Umbilical cord (tissue), 2 donors: ENCODE measurements around the gene ISG20. TPM values are rescaled to one million over a fixed set of nuclear protein-coding genes. Genes with fewer than 3 reads are reported as not detected.
"Not testable (repeated sequence)": the region's sequence is repeated elsewhere in the genome, so short reads cannot be mapped to it uniquely, and the experiment has no call there.

ENCODE experiments used
- DNase-seq: peaks from one replicate; pipeline ENCODE4 v3.0.0-alpha.2; 2015; ENCODE audit warnings: low spot score
- total RNA-seq: library from RNA; depleted of rRNA; stranded (reverse); fragments of >200 nt; gene quantifications from one replicate; pipeline ENCODE4 v1.2.3, GENCODE V29; 2014; ENCODE audit warnings: low replicate concordance; ENCODE audit not compliant: insufficient read depth

ISG20 gene
- total RNA-seq, 1 donor from 2014 or later = 4.6 TPM

DNA sequence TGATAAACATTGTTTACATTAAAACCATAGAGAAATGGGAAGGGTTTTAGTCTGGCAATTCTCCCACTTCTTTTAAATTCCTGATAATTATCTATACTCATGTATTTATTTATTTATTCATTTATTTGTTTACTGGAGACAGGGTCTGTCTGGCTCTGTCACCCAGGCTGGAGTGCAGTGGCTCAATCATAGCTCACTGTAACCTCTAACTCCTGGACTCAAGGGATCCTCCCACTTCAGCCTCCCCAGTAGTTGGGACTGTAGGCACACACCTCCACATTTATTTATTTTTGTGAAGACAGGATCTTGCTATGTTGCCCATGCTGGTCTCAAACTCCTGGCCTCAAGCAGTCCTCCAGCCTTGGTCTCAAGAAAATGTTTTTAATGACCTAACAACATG, 20.1 kb upstream of the ISG20 start:
- no peak for DNase-seq

DNA sequence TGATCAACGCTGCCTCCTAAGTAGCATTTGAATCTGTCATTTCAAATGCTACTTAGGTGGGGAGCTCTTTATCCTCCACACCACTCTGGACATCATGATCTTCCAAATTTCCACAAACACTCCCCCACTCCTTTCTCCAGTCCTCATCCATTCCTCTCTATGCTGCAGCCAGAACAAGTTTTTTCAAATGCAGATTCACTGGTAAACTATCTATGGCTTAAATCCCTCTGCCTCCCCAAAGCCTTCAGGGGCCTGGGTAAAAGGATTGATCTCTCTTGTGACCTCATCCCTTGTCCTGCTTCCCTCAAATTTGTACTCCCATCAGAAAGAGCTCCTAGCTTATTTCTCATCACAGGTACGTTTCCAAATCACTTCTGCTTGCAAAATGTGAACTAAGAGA, 19.0 kb upstream of the ISG20 start:
- DNase-seq = no peak

DNA sequence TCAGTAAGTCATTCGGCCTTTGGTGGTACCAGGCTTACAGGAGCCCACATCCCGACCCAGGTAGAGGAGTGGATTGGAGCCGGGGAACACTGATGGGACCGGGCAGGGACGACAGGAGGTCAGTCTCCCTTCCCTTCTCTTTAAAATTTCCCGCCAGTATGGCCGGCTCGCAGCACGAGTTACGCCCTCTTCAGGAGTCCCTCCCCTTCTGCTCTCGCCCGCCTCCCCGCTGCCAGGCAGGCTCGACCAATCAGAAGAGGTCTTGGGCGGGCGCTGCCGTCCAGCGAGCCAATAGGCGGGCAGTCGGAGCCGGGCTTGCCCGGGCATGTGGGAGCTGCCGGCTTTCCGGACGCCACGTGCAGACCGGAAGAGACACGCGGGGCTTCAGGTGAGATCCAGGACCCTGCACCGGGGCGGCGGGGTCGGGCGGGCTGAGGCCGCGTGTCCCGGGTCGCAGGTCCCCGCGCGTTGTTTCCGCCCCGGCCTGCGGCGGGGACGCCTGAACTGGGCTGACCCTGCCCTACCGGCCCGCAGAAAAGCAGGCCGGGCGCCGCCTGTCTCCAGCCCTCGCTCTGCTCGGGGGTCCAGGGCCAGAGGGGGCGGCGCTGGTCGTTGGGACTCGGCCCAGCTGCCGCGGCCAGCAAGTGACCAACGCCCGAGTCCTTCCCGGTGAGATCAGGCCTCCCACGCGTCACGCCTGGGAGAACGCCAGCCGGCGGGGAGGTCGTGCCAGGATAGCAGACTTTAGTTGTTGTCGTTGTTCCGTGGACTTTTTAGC, 17.6 kb upstream of the ISG20 start, which contains the start of gene AEN:
Gene AEN (plus strand): TSS at position 346 of the 778 bp plus-strand sequence. CDS start 4,870 bp downstream, outside the sequence.
- peak; percentile 98 for DNase-seq

DNA sequence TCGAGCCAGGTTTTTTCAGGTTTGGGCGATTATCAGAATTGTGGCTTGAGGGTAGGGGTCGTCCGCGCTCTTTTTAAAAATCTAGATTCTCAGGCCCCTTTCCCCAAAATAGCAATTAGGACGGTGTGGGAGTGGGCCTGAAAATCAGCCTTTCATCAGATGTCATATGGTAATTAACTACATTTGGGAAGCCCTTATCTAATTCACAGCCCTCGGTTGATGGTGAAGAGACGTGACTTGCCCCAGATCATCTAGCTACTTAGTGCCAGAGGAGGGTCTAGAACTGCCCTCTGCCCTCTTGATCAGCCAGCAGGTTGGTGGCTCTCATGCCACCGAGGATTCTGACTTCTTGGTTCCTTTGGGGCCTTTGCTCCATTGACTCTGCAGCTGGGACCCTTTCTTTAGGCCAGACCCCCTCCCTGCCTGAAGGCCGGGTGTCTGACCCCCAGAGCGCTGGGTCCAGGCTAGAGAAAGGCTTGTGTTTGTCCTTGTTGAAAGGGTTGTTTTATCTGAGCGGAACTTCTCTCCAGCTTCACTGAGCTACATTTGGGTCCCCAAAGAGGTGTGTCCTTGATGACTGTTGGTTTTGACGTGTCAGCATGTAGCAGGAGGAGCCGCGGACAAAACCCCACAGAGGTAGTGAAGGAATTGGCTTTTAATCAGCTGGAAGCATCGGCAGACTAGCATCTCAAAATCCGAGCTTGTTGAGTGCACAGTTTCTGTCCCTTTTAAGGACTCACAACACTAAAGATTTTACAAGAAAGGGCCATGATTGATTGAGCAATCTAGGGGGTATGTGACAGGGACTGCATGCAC, 16.8 kb upstream of the ISG20 start:
- DNase-seq = peak; percentile 32

DNA sequence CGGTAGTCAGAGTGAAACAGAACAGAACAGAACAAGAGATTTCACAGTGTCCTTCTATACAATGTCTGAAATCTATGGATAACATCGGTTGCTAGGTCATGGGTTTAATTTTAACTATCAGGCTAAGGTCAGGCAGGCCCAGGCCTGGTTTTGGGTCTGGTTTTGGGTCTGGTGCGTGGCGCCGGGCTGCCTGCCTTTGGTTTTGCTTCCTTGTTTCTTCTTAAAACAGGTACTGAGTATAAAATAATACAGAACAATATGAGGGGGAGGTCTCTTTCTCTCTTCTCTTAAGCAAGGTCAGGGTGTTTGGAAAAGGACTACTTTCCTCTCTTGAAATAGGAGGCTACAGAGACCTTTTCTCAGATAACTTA, 16.2 kb upstream of the ISG20 start:
- DNase-seq = no peak

DNA sequence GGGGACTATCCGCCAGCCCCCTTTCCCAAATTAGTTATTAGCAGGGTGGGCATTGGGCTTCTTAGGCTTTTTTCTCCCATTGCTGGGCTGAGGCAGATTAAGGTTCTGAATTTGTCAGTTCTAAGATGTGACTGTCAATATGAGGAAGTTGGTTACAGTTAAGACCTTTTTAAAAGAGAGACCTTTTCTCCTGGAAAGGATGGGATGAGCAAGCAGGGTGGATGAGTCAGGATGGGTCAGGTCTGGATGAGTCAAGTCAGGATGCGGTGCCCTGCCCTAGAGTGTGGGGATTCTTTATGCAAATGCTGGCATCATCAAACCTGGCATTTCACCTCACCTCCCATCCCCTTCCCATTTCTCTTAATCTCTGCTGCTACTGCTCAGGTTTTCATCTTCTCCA, 15.8 kb upstream of the ISG20 start:
- no peak for DNase-seq

DNA sequence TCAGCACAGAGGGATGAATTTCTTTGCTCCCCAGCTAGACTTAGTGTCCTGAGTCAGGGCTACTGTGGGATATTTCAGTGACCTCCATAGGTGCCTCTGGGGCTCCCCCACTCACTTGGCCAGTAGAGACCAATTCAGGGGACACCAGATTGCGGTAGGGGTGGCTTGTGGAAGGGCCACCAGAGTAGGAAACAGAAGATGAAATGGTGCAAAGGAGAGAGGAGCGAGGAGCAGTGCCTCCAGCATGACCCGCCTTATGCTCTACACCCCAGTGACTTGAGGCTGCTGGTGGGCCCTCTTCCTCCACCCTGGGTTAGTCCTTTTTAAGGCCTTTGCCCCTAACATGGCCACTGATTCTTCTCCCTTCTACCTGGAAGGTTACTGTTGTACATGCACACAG, 15.2 kb upstream of the ISG20 start:
- DNase-seq = no peak

DNA sequence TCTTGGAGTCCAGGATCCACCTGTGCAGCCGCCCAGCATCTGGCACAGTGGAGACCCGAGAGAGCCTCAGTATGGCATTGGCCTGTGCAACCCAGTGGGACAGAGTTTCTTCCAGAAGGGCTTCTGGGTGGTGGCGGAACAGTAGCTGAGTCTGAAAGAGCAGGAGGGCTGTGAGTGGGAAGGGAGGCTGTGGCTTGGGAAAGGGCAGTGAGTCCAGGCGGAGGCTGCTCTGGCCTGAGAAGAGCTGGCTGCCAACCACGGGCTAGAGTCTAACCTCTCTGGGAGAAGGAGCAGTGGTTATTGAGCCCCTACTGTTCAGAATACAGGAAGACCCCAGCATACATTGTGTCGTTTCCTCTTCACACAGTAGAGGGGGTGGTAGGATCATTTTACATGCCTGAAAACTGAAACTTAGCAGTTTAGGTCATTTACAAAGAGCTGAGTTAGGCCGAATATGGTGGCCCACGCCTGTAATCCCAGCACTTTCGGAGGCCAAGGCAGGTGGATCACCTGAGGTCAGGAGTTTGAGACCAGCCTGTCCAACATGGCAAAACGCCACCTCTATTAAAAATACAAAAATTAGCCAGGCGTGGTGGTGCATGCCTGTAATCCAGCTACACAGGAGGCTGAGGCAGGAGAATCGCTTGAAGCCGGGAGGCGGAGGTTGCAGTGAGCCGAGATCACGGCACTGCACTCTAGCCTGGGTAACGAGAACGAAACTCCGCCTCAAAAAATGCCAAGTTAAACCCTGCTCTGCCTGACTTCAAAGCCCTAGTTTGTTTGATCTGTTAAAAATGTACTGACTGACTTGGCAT, 14.5 kb upstream of the ISG20 start:
- peak; percentile 68 for DNase-seq

DNA sequence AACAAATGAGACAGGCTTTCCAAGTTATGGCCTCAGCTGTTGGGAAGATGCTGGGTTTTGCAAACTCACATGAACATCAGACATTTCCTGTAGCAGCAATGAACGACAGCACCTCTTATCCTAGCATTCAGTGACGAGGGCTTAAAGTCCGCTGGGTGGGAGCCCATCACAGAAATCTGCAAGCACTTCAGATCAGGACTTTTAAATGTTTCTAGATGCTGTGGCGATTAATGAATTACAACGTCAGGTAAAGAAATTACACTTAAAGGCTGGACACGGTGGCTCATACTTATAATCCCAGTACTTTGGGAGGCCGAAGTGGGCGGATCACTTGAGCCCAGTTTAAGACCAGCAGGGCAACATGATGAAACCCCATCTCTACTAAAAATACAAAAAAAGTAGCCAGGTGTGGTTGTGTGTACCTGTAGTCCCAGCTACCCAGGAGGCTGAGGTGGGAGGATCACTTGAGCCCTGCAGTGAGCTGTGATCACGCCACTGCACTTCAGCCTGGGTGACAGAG, 13.8 kb upstream of the ISG20 start:
- peak; percentile 85 for DNase-seq

DNA sequence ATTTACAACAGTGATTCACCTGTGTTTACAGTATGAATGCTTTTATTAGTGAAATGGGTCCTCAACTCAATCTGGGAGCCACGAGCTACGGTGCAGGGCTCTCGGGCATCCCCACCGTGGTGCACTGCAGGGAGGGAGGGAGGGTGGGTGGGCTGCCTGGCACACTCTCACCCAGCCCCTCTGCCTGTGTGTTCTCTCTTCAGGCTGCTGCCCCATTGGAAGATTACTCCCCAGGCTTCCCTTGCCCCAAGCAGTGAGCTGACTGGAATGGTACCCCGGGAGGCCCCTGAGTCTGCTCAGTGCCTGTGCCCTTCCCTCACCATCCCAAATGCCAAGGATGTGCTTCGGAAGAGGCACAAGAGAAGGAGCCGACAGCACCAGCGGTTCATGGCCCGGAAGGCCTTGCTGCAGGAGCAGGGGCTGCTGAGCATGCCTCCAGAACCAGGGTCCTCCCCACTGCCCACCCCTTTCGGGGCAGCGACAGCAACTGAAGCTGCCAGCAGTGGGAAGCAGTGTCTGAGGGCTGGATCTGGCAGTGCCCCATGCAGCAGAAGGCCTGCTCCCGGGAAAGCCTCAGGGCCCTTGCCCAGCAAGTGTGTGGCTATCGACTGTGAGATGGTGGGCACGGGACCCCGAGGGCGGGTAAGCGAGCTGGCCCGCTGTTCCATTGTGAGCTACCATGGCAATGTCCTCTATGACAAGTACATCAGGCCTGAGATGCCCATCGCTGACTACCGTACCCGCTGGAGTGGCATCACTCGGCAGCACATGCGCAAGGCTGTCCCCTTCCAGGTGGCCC, 12.7 kb upstream of the ISG20 start:
- no peak for DNase-seq

DNA sequence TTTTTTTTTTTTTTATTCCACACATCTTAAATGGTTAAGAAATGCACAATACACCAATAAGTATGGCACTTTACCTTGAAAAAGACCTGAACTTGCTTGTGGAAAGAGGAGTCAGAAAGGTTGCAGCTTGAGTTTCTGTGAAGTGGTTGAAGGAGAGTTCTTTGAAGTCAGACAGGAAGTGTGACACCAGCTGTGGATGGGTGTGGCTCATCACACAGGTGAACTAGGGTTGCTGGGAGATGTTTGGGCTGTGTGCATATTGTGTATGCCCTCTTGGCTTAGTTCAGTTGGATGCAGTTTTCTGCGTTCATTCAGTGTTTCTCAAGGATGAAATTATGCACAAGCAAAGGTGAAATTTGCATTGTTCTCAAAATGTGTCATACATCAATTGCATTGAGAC, 11.4 kb upstream of the ISG20 start:
- DNase-seq = no peak

DNA sequence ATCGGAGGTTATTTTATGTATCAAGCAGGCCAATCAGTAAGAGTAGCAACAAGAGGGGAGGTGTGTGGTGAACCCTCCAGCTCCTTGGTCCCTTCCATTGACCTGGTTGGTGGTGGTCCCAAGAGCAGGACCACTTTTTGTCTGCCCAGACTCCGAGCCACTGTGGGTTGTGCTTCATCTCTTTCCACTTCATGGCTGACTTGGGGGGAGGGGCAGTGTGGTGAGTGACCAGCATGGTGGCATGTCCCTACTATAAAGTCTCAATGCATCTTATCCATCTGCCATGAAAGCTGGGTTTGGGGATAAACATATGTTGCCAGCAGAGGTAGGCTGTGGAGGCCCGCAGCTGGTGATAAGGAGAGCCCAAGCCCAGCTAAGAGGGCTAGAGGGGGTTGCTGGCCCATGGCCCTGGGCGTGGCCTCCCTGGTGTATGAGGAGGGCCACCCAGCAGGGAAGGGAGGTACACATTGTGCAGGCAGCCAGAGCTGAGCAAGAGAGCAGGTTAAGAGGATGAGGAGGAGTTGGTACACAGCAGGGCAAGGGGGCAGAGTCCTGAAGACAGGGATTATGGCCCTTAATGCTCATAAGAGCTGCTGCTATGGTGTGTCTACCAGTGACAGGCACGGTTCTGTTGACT, 10.7 kb upstream of the ISG20 start:
- DNase-seq = no peak

DNA sequence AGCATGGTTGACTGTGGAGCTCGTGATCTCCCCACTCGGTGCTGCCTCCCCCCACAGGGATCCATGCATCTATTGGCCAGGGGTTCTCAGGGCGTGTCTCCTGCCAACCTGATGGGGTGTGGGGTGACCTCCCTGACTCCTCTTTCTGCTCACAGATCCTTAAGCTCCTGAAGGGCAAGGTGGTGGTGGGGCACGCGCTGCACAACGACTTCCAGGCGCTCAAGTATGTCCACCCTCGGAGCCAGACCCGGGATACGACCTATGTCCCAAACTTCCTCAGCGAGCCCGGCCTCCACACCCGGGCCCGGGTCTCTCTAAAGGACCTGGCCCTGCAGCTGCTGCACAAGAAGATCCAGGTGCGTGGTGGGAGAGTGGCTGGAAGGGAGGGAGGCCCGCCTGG, 9.7 kb upstream of the ISG20 start:
- no peak for DNase-seq

DNA sequence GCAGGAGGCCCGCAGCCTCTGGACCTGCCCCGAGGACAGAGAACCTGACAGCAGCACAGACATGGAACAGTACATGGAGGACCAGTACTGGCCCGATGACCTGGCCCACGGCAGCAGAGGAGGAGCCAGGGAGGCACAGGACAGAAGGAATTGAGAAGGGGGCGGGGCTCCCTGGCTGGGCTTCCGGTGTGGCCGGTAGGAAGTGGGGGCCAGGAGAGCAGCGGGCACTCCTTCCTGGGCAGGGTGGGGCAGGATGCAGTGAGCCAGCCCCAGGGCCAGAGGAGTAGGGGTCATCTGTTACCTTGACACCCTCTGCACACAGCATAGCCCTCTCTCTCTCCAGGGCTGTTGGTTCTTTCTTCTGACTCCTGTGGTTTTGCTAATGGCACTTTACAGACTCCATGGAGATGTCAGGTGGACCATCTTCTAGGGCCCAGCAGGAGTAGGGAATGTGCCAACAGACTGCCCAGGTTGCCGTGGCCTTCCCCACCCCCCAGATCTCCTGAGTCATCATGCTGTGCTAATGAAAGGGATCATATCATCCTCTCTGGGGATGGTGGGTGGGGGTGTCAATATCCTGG, 8.6 kb upstream of the ISG20 start:
- no peak for DNase-seq

DNA sequence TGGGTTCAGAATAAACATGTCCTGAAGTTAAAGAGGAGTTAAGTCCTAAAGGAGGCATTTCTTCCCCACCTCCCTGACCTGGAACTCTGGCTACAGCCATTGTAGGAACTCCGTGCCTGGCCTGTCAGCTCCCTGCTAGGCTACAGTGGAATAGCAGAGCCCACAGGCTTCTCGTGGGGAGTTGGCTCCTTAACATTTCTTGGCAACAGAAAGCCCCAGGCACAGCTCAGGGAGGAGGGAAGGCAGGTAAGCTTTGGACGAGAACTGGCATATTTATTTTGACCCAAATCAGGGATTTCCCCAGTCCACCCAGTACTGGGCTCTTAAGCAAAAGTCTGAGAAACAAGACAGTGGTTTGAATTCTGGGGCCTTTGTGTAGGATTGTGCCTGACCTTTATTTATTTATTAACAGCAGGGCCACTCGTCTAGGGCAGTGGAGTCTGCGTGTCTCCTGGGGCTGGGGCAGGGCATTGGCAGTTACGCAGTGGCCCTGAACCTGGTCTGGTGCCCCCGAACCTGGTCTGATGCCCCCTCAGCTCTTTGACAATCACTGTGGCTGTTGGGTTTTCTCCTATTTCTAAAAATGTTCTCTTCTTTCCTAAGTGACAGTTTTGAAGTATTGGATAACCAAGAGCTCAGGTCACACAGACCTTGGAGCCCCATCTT, 7.9 kb upstream of the ISG20 start:
- DNase-seq = no peak

DNA sequence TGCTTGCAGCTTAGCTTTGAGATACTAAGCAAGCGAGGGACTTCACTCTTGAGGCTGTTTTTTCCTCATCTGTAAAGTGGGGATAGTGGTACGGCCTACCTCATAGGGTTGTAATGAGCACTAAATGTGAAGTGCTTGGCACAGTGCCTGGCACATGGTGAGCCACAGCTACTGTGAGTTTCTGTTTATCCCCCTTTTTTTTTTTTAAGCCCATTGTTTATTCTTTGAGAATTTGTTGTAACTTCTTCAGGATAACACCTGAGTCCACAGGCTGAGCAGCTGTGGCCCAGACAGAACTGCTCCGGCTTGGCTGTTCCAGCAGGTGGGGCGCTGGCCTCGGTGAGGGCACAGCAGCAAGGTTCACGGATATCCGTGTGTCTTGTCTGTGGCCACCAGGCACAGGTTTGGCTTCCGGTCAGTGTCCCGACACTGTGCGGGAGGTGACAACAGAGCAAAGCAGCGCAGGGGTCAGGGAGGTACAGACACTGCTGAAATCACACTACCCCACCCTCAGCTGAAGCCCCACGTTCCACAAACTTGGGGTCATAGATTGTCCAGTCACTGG, 7.3 kb upstream of the ISG20 start:
- no peak for DNase-seq

DNA sequence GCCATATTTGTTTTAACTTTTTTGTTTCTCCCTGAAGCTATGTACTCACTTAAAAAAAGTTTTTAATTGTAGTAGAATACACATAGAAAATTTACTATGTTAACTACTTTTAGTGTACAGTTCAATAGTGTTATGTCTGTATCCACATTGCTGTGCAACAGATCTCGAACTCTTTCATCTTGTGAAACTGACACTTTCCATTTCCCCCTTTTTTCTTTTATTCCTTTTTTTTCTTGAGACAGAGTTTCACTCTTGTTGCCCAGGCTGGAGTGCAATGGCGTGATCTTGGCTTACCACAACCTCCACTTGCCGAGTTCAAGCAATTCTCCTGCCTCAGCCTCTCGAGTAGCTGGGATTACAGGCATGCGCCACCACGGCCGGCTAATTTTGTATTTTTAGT, 6.0 kb upstream of the ISG20 start:
- DNase-seq = not testable (repeated sequence)

DNA sequence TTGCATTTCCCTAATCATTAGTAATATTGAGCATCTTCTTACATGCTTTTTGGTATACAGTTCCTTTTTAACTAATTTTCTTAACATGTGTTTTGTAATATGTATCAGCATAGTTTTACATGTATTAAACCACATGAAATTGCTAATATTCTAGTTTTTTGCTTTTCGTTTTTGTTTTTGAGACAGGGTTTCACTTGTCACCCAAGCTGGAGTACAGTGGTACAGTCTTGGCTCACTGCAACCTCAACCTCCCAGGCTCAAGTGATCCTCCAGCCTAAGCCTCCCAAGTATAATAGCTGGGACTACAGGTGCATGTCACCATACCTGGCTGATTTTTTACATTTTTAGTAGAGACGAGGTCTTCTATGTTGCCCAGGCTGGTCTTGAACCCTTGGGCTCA, 4.4 kb upstream of the ISG20 start:
- no peak for DNase-seq

DNA sequence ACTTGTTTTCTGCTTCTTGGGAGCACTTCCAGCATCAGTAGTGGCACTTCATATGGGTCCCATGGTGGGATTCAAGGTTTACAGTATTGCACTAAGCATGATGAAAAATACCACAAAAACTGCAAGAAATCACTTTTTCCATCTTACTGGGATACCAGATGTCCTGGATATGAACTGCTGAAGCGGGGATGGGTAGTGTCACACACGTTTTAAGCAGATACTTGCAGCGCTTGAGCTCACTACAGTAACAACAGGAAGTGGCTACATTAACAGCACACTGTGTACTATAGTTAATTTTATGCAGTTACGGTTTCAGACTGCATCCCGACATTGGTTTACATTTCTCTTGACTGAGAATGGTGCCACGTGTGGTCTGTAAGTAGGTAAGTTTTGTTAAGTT, 3.5 kb upstream of the ISG20 start:
- no peak for DNase-seq
